ENCODE results near the gene AP3D1.
A peak's percentile ranks its signal among the peaks of the same experiment; 100 is the strongest.
"Not testable (repeated sequence)": the region's sequence is repeated elsewhere in the genome, so short reads cannot be mapped to it uniquely, and the experiment has no call there.

AP3D1 gene

GRCh38 chr19:2108251-2109016 lies 42.9 kb downstream of the AP3D1 start:
- no peak for DNase-seq

- DNase-seq, result no peak
These were observed 48.2 kb downstream of the AP3D1 start for GRCh38 chr19:2103045-2103707.

GRCh38 chr19:2101417-2102335 lies 49.7 kb downstream of the AP3D1 start:
- DNase-seq, result no peak

GRCh38 chr19:2100719-2101061 lies 50.7 kb downstream of the AP3D1 start:
- DNase-seq, result no peak

- no peak for DNase-seq
These were observed 51.2 kb downstream of the AP3D1 start for GRCh38 chr19:2099937-2100718.

GRCh38 chr19:2099054-2099501 lies 52.3 kb downstream of the AP3D1 start:
- no peak for DNase-seq

- no peak for DNase-seq
These were observed 53.5 kb downstream of the AP3D1 start for GRCh38 chr19:2097886-2098327.

GRCh38 chr19:2097203-2097885 lies 54.0 kb downstream of the AP3D1 start:
- DNase-seq, result no peak

GRCh38 chr19:2096480-2097202 lies 54.7 kb downstream of the AP3D1 start, which contains the start of gene IZUMO4:
IZUMO4 (plus strand) TSS chr19:2096915; CDS start chr19:2096946, 31 bp downstream.
- DNase-seq, result peak; percentile 96

GRCh38 chr19:2096034-2096479 lies 55.3 kb downstream of the AP3D1 start, which contains the start of gene MOB3A:
MOB3A (minus strand) TSS chr19:2096326; CDS start chr19:2078560, 17,766 bp downstream.
- DNase-seq, result peak; percentile 96

GRCh38 chr19:2091926-2092525 lies 59.3 kb downstream of the AP3D1 start:
- not testable (repeated sequence) for DNase-seq

- no peak for DNase-seq
These were observed 61.7 kb downstream of the AP3D1 start for GRCh38 chr19:2089727-2090053.

- peak; percentile 29 for DNase-seq
These were observed 62.2 kb downstream of the AP3D1 start for GRCh38 chr19:2089001-2089711.

GRCh38 chr19:2087621-2088100 lies 63.7 kb downstream of the AP3D1 start:
- DNase-seq, result no peak

GRCh38 chr19:2086695-2087620 lies 64.4 kb downstream of the AP3D1 start:
- peak; percentile 23 for DNase-seq

- DNase-seq, result peak; percentile 47
These were observed 66.2 kb downstream of the AP3D1 start for GRCh38 chr19:2084993-2085720.

GRCh38 chr19:2083174-2083854 lies 68.1 kb downstream of the AP3D1 start:
- DNase-seq, result no peak
